Tibial artery (tissue), 4 donors: ENCODE data around the gene KRT13.
A peak's percentile ranks its signal among the peaks of the same experiment; 100 is the strongest.

Experiments
- DNase-seq, 2 donors: peaks; one replicate each; pipeline ENCODE4 v3.0.0-alpha.2; 2019
- H3K27ac ChIP-seq, 2 donors: fragments of 200-600 bp; sonication (generic) in 1 of 2; 1 replicate in 1 of 2; 2 replicates in 1 of 2; pipeline ENCODE4 v1.5.1; 2018 to 2019; ENCODE audit warnings: mild to moderate bottlenecking in 1 of 2
- H3K27me3 ChIP-seq, 2 donors: fragments of 200-600 bp; sonication (generic) in 1 of 2; one replicate each; pipeline versions ENCODE4 v1.5.1 to v1.6.0; 2016 to 2019
- H3K36me3 ChIP-seq, 3 donors: fragments of 200-600 bp; sonication (generic) in 2 of 3; one replicate each; pipeline ENCODE4 v1.5.1; 2016 to 2019; ENCODE audit warnings: mild to moderate bottlenecking in 2 of 3
- H3K4me1 ChIP-seq, 4 donors: fragments of 200-600 bp; sonication (generic) in 2 of 4; 1 replicate in 3 of 4; 2 replicates in 1 of 4; pipeline ENCODE4 v1.5.1; 2016 to 2019
- H3K4me3 ChIP-seq, 2 donors: fragments of 200-600 bp; sonication (generic) in 1 of 2; 1 replicate in 1 of 2; 2 replicates in 1 of 2; pipeline ENCODE4 v1.5.1; 2018 to 2019; ENCODE audit warnings: mild to moderate bottlenecking in 2 of 2
- H3K9me3 ChIP-seq, 3 donors: fragments of 200-600 bp; sonication (generic) in 1 of 3; one replicate each; pipeline ENCODE4 v1.5.1; 2016 to 2019
- intact Hi-C: fragments of 100-400 bp; cut with DNase I; formaldehyde crosslinking; loops from one replicate; pipeline ENCODE4 v1.15.0; 2023; ENCODE audit warnings: low total_unique reads
- TF ChIP-seq, protein P1 (sequence below), 2 experiments: fragments of 200-600 bp in 1 of 2; fragments of 450-650 bp in 1 of 2; IDR thresholded peaks; one replicate each; pipeline ENCODE4 v1.5.1; 2017 to 2019; ENCODE audit warnings: antibody characterized with exemption in 2 of 2, mild to moderate bottlenecking in 1 of 2, moderate library complexity in 1 of 2

KRT13 gene

DNA sequence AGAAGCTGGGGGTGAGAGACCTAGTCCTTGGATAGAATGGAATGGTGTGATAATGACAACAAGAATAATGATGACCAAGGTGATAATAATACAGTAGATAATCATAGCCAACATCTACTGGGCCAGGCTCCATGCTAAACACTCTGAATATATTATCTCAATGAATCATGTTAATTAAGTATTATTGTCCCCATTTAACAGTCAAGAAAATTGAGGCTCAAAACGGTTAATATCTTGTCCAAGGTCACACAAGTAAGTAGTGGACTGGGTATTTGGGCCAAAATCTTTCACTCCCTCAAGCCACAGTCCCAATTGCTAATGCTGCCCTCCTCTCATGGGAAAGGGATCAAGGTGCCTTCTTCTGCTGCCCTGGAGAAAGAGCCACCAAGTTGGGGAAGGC, 26.6 kb upstream of the KRT13 start:
- peaks cover 4 to 55% of the 10 kb centered on the region in 2 donors for H3K27me3 ChIP-seq
- H3K4me3 ChIP-seq = no peak overlapping the region
- intact Hi-C loops = no loop called here
- H3K36me3 ChIP-seq = no peaks in the 10 kb centered on the region
- H3K4me1 ChIP-seq = peaks cover 0 to 26% (median 13%) of the 10 kb centered on the region in 4 donors
- H3K9me3 ChIP-seq = no peaks in the 10 kb centered on the region
- TF ChIP-seq, protein P1, sequence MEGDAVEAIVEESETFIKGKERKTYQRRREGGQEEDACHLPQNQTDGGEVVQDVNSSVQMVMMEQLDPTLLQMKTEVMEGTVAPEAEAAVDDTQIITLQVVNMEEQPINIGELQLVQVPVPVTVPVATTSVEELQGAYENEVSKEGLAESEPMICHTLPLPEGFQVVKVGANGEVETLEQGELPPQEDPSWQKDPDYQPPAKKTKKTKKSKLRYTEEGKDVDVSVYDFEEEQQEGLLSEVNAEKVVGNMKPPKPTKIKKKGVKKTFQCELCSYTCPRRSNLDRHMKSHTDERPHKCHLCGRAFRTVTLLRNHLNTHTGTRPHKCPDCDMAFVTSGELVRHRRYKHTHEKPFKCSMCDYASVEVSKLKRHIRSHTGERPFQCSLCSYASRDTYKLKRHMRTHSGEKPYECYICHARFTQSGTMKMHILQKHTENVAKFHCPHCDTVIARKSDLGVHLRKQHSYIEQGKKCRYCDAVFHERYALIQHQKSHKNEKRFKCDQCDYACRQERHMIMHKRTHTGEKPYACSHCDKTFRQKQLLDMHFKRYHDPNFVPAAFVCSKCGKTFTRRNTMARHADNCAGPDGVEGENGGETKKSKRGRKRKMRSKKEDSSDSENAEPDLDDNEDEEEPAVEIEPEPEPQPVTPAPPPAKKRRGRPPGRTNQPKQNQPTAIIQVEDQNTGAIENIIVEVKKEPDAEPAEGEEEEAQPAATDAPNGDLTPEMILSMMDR (IDR thresholded peaks at IDR 0.05) = no peak
- no peak overlapping the region for H3K27ac ChIP-seq
- DNase-seq = no peak

DNA sequence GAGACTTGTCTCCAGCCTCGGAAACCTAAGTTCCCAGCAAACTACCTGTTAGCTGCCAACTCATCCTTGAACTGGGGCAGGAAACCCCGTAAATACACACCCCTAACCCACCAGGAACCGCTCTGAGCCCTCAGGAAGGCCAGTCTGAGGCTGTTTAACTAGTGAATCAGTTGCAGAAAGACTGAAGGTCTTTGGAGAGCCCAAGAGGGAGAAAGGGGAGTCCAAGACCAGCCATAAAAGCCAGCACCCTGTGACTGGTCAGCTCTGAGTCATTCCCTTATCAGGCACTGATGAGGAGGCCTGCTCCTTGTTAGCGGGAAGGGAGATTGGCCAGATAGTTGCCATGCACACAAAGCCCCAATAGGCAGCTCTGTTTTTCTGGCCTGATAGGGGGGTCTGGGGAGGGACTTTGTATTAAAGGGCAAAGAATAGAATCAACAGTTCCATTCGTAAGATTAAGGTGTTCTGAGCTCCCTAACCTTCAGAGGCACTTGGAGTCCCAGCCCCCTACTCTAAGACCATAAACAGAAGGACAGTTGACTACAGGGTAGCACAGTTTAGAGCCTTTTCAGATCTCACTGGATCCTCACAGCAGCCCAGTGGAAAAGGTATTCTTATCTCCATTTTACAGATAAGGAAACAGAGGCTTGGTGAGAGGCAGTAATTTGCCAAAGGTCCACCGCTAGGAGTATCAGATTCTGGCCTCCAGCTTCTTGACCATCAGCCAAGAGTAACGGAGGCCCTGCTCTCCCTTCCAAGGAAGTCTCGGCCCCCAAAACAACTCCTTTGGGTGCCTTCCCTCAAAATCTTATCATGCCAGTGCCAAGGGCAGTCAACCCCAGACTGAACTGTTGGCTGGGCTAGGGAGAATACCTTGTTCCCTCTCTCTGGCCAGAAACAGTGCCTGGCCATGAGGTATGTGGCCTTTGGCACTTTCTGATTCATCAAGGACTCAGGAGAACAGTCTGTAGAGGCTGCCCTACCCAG, 24.9 kb upstream of the KRT13 start:
- intact Hi-C loops = no loop called here
- DNase-seq = no peak
- Histone ChIP-seq H3K27ac (no peak overlapping the region), H3K4me1 (peaks cover 0 to 19% (median 13%) of the 10 kb centered on the region in 4 donors), H3K4me3 (no peak overlapping the region), H3K36me3 (no peaks in the 10 kb centered on the region), H3K9me3 (no peaks in the 10 kb centered on the region), H3K27me3 (peaks cover 4 to 45% of the 10 kb centered on the region in 2 donors)
- TF ChIP-seq, protein P1 (IDR thresholded peaks at IDR 0.05) = no peak

GRCh38 chr17:41529491-41529915, 24.1 kb upstream of the KRT13 start:
- H3K36me3 ChIP-seq = no peaks in the 10 kb centered on the region
- no peak for DNase-seq
- H3K27me3 ChIP-seq = peaks cover 4 to 38% of the 10 kb centered on the region in 2 donors
- intact Hi-C loops = no loop called here
- no peaks in the 10 kb centered on the region for H3K9me3 ChIP-seq
- H3K27ac ChIP-seq = no peak overlapping the region
- TF ChIP-seq, protein P1 (IDR thresholded peaks at IDR 0.05) = no peak
- no peak overlapping the region for H3K4me3 ChIP-seq
- H3K4me1 ChIP-seq = peaks cover 0 to 14% (median 13%) of the 10 kb centered on the region in 4 donors

DNA sequence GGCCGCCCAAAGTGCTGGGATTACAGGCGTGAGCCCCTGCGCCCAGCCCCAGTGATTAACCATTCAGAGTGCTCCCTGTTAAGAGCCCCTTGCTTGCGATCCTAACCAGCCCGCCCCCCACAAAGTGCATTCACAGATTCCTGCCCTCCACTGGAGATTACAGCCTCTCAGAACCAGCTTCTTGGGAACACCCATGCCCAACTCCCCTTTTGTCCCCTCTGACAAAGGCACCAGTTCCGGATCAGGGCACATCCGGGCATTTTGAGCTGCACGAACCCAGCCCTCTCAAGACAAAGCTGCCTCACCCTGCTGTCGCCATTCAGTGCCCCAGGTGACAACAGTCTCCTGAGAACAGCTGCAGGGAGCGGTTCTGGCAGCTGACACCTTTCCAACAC, 23.5 kb upstream of the KRT13 start:
- peaks cover 0 to 16% (median 13%) of the 10 kb centered on the region in 4 donors for H3K4me1 ChIP-seq
- no peaks in the 10 kb centered on the region for H3K9me3 ChIP-seq
- TF ChIP-seq, protein P1 (IDR thresholded peaks at IDR 0.05) = no peak
- no peak overlapping the region for H3K27ac ChIP-seq
- H3K27me3 ChIP-seq = peaks cover 4 to 38% of the 10 kb centered on the region in 2 donors
- no peaks in the 10 kb centered on the region for H3K36me3 ChIP-seq
- intact Hi-C loops = no loop called here
- DNase-seq = no peak
- H3K4me3 ChIP-seq = no peak overlapping the region

DNA sequence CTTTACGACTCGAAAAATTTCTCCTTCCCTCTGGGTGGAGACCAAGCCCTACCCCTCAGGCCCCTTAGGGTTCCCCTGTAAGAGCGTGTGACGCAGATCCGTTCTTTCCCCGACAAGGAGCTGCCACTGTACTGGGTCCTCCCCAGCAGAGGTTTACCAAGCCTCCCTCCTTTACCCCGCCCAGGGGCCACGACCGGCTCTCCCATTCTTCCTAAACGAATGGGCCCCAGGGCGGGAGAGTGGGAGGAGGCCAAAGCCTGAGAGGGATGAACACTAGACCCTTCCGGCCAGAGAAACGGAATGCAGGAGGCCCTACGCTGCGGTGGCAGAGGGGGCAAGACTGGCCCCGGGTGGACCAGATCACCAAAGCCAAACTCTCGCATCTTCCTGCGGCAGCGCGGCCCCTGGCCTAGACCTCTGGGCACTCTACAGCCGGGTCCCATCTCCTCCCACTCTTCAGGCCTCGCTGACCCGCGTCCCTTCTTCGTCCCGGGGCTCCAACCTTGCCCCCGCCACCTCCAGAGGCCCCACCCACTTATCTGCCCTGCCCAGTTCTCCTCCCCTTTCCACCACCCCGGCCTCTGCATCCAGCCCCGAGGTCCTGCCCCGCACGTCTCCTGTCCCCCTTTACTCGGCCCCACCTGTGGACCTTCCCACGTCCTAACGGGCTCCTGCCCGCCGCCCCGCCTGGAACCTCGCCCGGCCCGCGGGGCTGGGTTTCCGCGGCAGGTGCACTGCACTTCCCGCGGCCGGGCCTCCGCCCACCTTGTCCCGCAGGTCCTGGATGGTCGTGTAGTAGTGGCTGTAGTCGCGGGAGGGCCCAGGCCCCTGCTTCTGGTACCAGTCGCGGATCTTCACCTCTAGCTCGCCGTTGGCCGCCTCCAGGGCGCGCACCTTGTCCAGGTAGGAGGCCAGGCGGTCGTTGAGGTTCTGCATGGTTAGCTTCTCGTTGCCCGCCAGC, 21.9 kb upstream of the KRT13 start:
- no peaks in the 10 kb centered on the region for H3K9me3 ChIP-seq
- intact Hi-C loops = no loop called here
- H3K36me3 ChIP-seq = no peaks in the 10 kb centered on the region
- TF ChIP-seq, protein P1 (IDR thresholded peaks at IDR 0.05) = no peak
- no peak for DNase-seq
- no peak overlapping the region for H3K27ac ChIP-seq
- H3K27me3 ChIP-seq = peaks cover 4 to 41% of the 10 kb centered on the region in 2 donors
- H3K4me3 ChIP-seq = peak overlapping the region; percentile 27 to 46
- peaks cover 0 to 18% (median 13%) of the 10 kb centered on the region in 4 donors for H3K4me1 ChIP-seq
